HG03066 (cell line): ENCODE data around the gene CDT1.

Experiments
- ATAC-seq: cut with Tn5 transposase; IDR thresholded peaks from one replicate; pipeline ENCODE4 v1.9.1; 2021; ENCODE audit warnings: low read depth; ENCODE audit not compliant: unreplicated experiment

CDT1 gene

GRCh38 chr16:88834670-88835069 lies 31.1 kb downstream of the CDT1 start:
- no peak for ATAC-seq

DNA sequence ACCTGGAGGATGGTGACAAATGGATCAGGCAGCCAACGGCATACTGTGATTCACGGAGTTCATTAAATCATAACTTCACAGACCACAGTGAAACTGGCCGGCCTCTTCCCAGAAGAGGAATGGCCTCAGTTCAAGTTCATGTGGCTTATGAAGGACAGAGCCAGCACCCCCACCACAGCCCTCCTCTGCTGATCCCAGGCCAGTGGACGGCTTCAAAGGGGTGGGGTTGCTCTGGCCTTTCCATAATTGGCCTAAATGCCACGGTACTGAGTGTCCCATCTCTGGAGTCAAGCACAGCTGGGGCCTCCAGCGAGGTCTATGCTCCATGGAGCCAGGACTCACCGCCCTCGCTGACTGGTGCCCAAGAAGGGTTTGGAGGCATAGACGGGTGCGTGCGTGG lies 31.8 kb downstream of the CDT1 start:
- no peak for ATAC-seq

- no peak for ATAC-seq
Observed at GRCh38 chr16:88835818-88836217, 32.2 kb downstream of the CDT1 start.

DNA sequence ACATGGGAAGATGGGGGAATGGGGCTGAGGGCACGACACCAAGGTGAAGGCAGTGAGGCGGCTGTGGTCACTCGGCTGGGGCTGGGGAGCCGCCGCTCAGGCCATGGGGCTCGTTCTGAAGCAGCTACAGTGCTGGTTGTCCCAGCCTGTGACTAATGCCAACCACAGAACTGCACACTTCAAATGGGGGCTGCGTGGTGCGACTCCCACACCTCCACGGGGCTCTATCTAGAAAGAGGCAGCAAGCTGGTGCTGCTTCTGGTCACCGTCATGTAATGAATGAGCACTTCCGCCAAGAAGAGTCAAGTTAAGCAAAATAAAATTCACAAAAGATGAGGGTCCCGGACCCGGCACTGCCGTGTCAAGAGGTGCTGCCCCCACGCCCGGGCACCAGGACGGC lies 33.2 kb downstream of the CDT1 start:
- no peak for ATAC-seq

- ATAC-seq: no peak
Observed at GRCh38 chr16:88837806-88838205, 34.2 kb downstream of the CDT1 start.

DNA sequence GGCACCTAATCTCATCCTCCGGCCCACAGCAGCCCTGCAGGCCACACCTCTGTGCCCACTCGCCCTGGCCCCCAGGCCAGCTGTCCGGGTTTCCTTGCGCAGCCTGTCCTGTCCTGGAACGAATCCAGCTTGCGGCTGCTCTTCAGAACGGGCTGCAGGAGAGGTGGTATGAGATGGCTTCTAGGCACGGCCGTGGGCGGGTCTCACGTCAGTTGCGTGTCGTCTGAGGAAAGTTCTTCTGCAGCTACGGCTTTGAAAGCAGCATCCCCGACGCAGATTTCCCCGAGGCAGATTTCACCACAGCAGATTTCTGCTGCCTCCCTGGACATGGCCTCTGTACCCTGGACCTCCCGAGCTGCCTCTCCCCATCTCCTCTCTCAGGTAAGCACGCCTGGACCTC lies 35.0 kb downstream of the CDT1 start:
- no peak for ATAC-seq

GRCh38 chr16:88839026-88839529 lies 35.5 kb downstream of the CDT1 start:
- no peak for ATAC-seq

DNA sequence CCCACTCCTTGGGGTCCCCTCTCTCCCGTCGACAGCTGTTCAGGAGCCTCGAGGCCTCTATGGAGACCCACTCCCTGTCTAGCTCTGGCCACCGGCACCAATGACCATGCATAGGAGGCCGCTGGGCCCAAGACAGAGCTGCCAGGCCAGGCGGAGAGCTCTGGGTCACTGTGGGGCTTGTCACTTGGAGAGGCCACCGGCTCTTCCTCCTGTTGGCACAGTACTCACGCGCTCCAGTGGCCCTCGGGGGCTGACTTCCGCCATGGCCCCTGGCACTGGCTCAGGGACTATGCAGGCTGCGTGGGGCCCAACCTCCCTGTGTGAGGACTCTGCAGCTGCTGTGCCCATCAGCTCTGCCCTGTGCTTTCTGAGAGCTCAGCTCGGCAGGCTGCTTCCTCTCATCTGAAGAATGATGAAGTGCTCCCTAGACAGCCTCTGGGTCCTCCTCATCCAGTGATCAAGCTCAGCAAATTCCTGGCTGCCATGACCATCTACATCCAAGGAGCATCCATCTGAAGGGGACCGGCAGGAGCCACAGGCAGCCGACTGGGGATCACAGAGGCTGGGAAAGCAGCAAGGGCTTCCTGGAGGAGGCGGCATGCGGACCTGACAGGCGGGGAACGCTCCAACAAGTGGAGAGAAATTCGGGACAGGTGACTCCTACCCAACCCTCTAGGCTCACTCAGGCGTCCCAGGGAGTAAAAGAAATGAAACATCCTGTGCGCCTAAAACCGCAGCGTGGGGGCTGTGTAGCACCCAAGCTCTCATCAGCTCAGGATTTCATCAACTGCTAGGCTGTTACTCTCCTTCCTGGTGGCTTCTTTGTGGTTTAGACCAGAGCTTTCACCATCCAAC lies 36.4 kb downstream of the CDT1 start:
- ATAC-seq: no peak

- no peak for ATAC-seq
Observed at GRCh38 chr16:88840600-88841215, 37.1 kb downstream of the CDT1 start.

- no peak for ATAC-seq
Observed at GRCh38 chr16:88841521-88842307, 38.1 kb downstream of the CDT1 start.

DNA sequence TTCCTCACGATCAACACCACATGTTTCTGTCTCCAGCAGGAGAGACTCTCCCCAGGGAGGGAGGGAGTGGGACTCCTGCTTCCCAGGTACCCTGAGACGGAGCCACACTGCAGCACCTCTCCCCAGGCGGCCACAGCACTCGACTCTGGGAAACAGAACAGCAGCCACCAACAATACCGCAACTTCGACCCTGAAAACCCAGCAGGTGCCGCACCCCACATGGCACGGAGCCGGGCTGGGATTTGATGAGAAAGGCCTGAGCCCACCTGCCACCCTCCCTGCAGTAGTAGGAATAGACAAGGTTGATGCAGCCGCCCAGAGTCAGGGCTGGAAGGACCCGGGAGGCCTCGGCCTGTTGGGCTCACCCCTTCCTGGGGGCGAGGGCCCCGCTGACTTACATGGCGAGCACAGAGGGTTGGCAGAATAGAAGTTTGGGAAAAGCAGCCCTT lies 38.7 kb downstream of the CDT1 start:
- ATAC-seq: no peak

DNA sequence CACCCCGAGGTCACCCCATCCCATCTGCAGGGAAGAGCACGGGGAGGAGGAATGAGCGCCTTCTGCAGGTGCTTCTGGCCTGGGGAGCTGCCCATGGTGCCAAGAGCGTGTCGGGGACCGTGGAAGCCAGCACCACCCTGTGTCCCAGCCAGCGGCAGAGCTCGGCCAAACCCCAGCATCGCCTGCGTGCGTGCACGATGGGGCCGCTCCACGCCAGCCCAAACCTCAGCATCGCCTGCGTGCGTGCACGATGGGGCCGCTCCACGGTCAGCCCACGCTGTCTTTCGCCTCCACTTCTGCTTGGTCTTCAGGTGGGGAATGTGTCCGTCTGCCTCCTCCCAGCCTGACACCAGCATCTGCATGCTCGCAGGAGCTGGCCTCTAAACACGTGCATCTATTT lies 39.2 kb downstream of the CDT1 start:
- ATAC-seq: no peak

GRCh38 chr16:88843256-88843655 lies 39.7 kb downstream of the CDT1 start:
- ATAC-seq: no peak

DNA sequence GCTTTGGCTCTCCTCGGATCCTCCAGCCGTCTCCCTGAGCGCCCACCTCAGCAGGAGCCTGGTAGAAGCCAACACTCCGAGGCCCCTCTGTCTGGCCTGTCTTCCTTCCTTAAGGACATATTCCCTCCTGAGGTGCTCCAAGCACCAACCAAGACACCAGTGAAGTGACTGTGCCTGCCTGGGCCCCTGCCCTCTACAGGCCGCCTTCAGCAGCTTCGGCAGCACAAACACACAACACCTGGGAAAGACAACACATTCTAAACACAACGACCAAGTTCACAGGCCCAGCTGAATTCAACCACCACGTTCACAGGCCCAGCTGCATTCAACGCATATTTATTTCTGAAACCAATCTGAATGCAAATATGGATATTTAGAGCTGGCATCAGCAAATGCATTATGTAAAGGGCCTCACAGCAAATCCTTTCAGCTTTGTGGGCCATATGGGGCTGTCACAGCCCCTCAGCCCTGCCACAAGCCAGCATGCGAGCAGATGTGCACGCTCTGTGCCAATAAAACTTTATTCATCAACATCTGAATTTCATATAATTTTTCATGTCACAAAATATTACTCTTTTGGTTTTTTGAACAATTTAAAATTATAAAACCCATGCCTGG lies 40.9 kb downstream of the CDT1 start:
- ATAC-seq: no peak

- no peak for ATAC-seq
Observed at GRCh38 chr16:88846088-88846487, 42.5 kb downstream of the CDT1 start.

DNA sequence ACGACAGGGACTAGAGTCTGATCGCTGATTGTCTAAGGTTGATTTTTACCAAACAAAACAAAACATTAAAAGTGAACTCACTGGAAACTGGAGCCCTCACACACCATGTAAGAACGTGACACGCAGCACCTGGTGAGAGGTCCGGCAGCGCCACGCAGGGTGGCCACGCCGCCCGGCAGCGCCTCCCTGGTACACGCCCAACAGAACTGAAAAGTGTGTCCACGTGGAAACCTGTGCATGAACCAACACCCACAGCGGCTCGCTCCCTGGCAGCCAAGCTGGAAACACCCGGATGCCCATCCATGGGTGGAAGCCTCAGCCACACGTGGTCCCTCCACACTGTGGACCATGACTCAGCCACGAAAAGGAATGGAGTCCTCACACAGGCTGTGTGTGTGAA lies 44.1 kb downstream of the CDT1 start:
- ATAC-seq: no peak

GRCh38 chr16:88848557-88848956 lies 45.0 kb downstream of the CDT1 start:
- ATAC-seq: no peak

DNA sequence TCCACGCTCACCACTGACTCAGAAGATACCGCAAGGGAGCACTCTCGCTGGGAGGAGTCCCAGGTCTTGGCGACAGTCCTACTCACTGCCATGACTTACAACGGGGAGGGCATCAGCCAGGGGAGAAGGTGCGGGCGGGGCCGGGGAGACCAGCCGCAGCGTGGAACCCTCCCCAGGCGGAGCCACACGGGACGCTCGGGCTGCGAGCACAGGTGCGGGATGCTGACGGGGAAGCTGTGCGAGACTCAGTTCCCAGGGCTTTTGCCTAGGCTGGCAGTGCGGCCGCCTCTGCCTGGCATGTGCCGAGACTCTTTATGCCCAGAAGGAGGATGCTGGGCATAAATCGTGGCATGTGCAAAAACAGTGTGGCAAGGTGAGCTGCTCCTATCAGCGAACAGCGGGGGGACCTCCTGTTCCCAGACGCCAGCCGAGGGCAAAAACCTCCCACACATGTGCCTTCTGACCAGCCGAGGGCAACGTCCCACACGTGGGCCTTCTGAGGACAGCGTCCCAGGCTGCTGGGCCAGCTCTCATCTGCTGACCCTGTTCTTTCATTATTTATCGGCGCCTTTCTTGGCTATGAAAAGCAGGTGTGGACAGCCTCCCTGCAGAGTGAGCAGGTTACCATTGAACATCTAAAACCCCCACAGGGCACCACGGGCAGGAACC lies 47.1 kb downstream of the CDT1 start:
- ATAC-seq: no peak

DNA sequence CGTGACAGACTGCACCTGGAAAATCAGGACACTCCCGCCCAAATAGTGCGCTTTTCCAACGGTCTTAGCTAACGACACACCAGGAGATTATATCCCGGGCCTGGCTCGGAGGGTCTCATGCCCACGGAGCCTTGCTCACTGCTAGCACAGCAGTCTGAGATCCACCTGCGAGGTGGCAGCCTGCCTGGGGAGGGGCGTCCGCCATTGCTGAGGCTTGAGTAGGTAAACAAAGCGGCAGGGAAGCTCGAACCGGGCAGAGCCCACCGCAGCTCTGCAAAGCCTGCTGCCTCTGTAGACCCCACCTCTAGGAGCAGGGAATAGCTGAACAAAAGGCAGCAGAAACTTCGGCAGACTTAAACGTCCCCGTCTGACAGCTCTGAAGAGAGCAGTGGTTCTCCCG lies 48.0 kb downstream of the CDT1 start:
- ATAC-seq: no peak

DNA sequence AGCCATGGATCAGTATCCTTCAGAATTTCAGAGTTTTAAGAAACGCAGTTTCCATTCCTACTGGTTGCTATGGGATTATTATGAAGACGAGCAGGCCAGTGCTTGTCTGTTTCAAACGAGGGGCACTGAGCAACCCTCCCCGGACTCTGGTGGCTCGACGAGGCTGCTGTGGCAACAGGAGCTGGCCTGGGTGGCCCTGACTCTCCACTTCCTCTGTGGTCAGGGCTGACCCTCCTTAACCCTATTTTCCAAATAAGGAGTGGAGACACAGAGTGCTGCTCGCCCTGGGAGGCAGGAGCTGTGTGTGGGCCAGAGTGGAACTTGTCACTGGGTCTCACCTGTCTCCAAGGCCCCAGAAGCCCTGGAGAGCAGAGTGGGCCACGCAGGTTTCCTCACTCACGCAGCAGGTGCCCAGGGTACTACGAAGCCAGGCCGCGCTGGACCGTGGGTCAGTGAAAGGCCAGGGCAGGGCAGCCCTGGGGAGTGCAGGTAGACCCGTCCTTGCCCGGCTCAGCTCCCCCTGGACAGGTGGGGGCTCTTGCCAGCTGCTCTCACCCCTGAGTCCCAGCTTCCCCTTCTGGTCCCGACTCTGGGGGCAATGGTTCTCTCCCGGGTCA lies 49.8 kb downstream of the CDT1 start:
- ATAC-seq: no peak
